ENCODE measurements around the gene KIFC3. TPM values are rescaled to one million over a fixed set of nuclear protein-coding genes. Genes with fewer than 3 reads are reported as not detected.
A peak's percentile ranks its signal among the peaks of the same experiment; 100 is the strongest.

KIFC3 gene
- total RNA-seq, 4 donors from 2014 or later = 116 to 206 (median 164) TPM

DNA sequence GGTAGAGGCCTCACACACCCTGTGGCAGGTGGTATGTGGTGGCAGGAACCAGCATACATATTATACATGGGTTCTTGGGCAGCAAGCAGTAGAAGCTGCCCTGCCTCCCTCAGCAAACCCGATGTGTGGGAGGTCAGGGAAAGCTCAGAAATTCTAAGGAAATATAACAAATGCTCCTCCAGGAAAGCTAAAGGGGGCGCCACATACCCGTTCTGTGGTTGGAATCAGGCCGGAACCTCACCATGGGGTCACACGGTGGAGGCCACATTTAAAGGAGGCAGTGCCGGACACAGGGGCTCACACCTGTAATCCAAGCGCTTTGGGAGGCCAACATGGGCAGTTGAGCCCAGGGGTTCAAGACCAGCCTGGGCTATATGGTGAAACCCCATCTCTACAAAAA, 79.1 kb downstream of the KIFC3 start:
- WGBS, 2 donors = 79 to 83% methylated on average over 7 of the region's 7 CpGs
- DNase-seq (ENCODE audit: low spot score in 2 of 2) = no peak
- no peak overlapping the region for H3K4me3 ChIP-seq (ENCODE audit: low read depth, poor library complexity, severe bottlenecking)
- TF ChIP-seq POLR2A (IDR thresholded peaks at IDR 0.05) = no peak
- TF ChIP-seq, protein P1, sequence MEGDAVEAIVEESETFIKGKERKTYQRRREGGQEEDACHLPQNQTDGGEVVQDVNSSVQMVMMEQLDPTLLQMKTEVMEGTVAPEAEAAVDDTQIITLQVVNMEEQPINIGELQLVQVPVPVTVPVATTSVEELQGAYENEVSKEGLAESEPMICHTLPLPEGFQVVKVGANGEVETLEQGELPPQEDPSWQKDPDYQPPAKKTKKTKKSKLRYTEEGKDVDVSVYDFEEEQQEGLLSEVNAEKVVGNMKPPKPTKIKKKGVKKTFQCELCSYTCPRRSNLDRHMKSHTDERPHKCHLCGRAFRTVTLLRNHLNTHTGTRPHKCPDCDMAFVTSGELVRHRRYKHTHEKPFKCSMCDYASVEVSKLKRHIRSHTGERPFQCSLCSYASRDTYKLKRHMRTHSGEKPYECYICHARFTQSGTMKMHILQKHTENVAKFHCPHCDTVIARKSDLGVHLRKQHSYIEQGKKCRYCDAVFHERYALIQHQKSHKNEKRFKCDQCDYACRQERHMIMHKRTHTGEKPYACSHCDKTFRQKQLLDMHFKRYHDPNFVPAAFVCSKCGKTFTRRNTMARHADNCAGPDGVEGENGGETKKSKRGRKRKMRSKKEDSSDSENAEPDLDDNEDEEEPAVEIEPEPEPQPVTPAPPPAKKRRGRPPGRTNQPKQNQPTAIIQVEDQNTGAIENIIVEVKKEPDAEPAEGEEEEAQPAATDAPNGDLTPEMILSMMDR (IDR thresholded peaks at IDR 0.05) = no peak
- intact Hi-C loops (cut with DNase I; ENCODE audit: low total_unique reads) = no loop called here

DNA sequence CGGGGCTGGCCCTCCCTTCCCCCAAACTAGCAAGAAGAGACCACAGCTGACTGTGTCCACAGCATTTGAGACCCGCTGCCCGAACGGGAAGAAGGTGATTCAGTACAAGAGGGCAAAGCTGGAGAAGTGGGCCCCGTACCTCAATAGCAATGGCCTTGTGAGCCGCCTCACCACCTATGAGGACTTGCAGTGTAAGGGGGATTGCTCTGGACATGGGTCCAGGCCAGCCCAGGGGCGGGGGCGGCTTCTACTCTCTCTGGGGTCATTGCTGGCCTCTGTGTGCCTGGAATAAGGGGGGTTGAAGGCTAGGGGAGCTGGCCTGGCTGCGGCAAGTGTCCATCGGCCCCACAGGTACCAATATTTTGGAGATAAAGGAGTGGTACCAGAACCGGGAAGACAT, 79.6 kb downstream of the KIFC3 start:
- no peak overlapping the region for H3K4me3 ChIP-seq (ENCODE audit: low read depth, poor library complexity, severe bottlenecking)
- no peak for DNase-seq (ENCODE audit: low spot score in 2 of 2)
- no peak for TF ChIP-seq POLR2A (IDR thresholded peaks at IDR 0.05)
- TF ChIP-seq, protein P1 (IDR thresholded peaks at IDR 0.05) = no peak
- intact Hi-C loops (cut with DNase I; ENCODE audit: low total_unique reads) = no loop called here
- 78 to 88% methylated on average over 11 of the region's 11 CpGs for WGBS, 2 donors

DNA sequence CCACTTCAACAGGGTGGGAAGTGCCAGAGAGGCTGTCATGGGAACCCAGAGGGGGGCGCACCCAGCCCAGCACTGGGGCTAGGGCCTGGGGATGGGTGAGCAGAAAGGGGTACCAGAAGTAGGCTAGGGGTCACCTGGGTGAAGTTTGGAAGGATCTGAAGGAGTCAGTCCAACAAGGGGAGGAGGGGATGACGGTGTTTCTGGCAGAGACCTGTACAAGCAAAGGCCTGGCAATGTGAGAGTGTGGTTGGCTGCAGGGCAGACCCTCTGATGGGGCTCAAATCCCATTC, 80.1 kb downstream of the KIFC3 start:
- 90 to 94% methylated on average over 2 of the region's 2 CpGs for WGBS, 2 donors
- TF ChIP-seq, protein P1 (IDR thresholded peaks at IDR 0.05) = no peak
- TF ChIP-seq POLR2A (IDR thresholded peaks at IDR 0.05) = no peak
- intact Hi-C loops (cut with DNase I; ENCODE audit: low total_unique reads) = no loop called here
- H3K4me3 ChIP-seq (ENCODE audit: low read depth, poor library complexity, severe bottlenecking) = no peak overlapping the region
- no peak for DNase-seq (ENCODE audit: low spot score in 2 of 2)

DNA sequence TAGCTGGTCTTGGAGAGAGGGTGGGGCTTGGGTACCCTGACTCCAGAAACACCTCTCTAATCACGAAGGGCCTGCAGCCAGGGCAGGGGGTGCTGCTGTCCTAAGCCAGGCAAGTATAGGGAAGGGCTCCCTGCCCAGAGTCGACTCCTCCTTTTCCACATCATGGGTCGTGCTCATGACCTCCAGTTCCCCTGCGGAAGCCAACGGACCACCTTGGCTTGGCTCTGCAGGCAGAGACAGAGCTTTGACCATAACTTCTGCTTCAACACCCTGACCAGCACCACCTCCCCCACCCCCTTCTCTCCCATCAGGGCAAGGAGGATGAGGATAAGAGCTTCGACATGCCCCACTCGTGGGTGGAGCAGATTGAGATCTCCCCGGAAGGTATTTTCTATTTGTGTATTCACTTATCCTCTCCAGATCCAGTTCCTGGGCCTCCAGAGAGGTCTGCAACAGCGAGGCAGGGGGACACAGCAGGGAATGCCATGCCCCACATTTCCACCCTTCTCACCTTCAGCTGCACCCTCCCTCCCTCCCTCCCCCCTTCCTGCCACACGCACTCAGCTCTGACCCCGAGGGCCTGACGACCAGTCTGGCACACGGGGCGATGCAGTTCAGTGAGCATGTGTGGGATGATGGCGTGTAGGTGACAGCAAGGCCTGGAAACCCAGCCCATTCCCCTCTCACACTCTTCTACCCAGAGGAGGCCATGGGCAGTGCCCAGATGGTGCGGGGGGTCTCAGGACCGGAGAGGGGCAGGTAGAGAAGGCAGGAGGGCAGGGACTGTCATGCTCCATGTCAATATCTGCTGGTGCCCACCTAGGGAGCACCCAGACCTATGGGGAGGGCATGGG, 80.7 kb downstream of the KIFC3 start:
- intact Hi-C loops (cut with DNase I; ENCODE audit: low total_unique reads) = no loop called here
- no peak overlapping the region for H3K4me3 ChIP-seq (ENCODE audit: low read depth, poor library complexity, severe bottlenecking)
- no peak for DNase-seq (ENCODE audit: low spot score in 2 of 2)
- no peak for TF ChIP-seq POLR2A (IDR thresholded peaks at IDR 0.05)
- TF ChIP-seq, protein P1 (IDR thresholded peaks at IDR 0.05) = no peak
- 63 to 71% methylated on average over 17 of the region's 17 CpGs for WGBS, 2 donors

DNA sequence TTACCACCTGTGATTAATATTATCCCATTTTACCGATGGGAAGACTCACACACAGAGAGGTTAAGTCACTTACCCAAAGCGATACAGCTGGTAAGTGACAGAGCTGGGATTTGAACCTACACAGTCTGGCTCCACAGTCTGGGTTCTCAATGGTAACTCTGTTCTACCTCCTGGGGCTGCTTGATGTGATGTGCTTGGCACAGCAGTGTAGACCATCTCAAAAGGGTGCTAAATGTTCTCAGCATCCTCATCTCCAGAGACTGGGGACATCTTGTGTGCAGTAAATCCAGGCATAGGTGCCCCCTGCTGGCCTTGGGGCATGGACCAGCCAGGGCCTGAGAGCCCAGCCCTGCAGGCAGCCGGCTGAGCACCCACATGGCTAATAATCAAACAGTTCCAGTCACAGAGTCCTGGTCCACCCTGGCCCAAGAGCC, 82.1 kb downstream of the KIFC3 start:
- intact Hi-C loops (cut with DNase I; ENCODE audit: low total_unique reads) = no loop called here
- WGBS, 2 donors = 66 to 79% methylated on average over 3 of the region's 3 CpGs
- DNase-seq (ENCODE audit: low spot score in 2 of 2) = no peak
- no peak overlapping the region for H3K4me3 ChIP-seq (ENCODE audit: low read depth, poor library complexity, severe bottlenecking)
- no peak for TF ChIP-seq POLR2A (IDR thresholded peaks at IDR 0.05)
- TF ChIP-seq, protein P1 (IDR thresholded peaks at IDR 0.05) = no peak

DNA sequence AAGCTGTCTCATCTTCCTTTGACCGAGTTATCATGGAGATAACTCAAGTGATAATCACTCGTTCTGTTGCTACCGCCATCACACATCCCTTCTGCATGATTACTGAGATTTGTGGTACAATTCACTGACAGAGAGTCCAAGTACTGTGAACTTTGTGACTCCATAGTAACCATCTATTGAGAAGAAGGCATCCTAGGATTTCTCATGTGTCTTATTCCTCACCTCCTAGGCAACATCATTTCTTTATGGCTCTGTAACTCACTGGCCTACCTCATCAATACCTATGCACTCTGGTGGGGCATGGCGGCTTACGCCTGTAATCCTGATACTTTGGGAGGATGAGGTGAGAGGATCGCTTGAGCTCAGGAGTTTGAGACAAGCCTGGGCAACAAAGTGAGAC, 88.2 kb downstream of the KIFC3 start:
- no peak for TF ChIP-seq POLR2A (IDR thresholded peaks at IDR 0.05)
- TF ChIP-seq, protein P1 (IDR thresholded peaks at IDR 0.05) = no peak
- intact Hi-C loops (cut with DNase I; ENCODE audit: low total_unique reads) = no loop called here
- H3K4me3 ChIP-seq (ENCODE audit: low read depth, poor library complexity, severe bottlenecking) = no peak overlapping the region
- WGBS, 2 donors = 91 to 95% methylated on average over 6 of the region's 6 CpGs
- DNase-seq (ENCODE audit: low spot score in 2 of 2) = peak in 1 of 2 donors; percentile 21
